ENCODE data around the gene SPNS3. TPM values are rescaled to one million over a fixed set of nuclear protein-coding genes. Genes with fewer than 3 reads are reported as not detected.

SPNS3 gene
- total and polyA plus RNA-seq, 2 experiments from 2014 or later = 0.17 to 0.60 TPM

DNA sequence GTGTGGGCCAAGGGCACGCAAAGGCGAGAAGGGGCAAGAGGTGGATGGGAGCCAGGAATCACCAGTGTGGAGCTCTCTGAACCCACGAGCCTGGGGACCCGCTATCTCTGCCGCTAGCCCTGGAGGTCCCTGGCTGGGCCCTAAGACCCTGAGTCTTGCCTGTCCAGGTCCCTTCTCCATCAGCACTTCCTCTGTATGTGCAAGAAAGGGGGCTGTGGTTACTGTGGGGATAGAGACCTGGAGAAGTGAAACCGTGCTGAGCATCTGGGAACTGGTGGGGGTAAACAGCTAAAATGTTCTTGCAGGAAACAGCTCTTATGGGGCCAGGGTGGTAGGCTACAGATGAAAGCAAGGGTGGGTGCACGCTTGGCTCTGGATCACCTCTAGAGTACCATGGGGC is 3.1 kb downstream of the SPNS3 start:
- no peaks in the 10 kb centered on the region for H3K36me3 ChIP-seq (replicated peaks; ENCODE audit: insufficient read depth, low read depth)
- no peaks in the 10 kb centered on the region for H3K9me3 ChIP-seq (ENCODE audit: low read depth)
- TF ChIP-seq, protein P1, sequence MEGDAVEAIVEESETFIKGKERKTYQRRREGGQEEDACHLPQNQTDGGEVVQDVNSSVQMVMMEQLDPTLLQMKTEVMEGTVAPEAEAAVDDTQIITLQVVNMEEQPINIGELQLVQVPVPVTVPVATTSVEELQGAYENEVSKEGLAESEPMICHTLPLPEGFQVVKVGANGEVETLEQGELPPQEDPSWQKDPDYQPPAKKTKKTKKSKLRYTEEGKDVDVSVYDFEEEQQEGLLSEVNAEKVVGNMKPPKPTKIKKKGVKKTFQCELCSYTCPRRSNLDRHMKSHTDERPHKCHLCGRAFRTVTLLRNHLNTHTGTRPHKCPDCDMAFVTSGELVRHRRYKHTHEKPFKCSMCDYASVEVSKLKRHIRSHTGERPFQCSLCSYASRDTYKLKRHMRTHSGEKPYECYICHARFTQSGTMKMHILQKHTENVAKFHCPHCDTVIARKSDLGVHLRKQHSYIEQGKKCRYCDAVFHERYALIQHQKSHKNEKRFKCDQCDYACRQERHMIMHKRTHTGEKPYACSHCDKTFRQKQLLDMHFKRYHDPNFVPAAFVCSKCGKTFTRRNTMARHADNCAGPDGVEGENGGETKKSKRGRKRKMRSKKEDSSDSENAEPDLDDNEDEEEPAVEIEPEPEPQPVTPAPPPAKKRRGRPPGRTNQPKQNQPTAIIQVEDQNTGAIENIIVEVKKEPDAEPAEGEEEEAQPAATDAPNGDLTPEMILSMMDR (IDR thresholded peaks at IDR 0.05; ENCODE audit: poor library complexity) = no peak
- TF ChIP-seq EZH2phosphoT487 (IDR thresholded peaks at IDR 0.05; ENCODE audit: low read depth, severe bottlenecking, unreplicated experiment) (no peak), EZH2 (IDR thresholded peaks at IDR 0.05; ENCODE audit: borderline replicate concordance) (no peak)
- H3K9me2 ChIP-seq (replicated peaks; ENCODE audit: insufficient read depth) = no peaks in the 10 kb centered on the region
- WGBS (ENCODE audit: low lambda C conversion rate, missing lambda C conversion rate) = 89% methylated on average over 7 of the region's 7 CpGs
- H3K4me1 ChIP-seq (ENCODE audit: insufficient read depth) = no peaks in the 10 kb centered on the region
- no peak overlapping the region for H2AFZ ChIP-seq
- no peak for DNase-seq (ENCODE audit: low spot score)
- H3K27me3 ChIP-seq = no peaks in the 10 kb centered on the region
- no peak overlapping the region for H3K4me3 ChIP-seq
- H4K20me1 ChIP-seq (ENCODE audit: insufficient read depth, poor library complexity, severe bottlenecking) = no peaks in the 10 kb centered on the region
- H3K4me2 ChIP-seq = no peak overlapping the region
- no peak overlapping the region for H3K27ac ChIP-seq
- H3K79me2 ChIP-seq = no peaks in the 10 kb centered on the region

- Histone ChIP-seq H2AFZ (no peak overlapping the region), H3K79me2 (no peaks in the 10 kb centered on the region), H3K36me3 (replicated peaks; ENCODE audit: insufficient read depth, low read depth) (no peaks in the 10 kb centered on the region), H3K4me1 (ENCODE audit: insufficient read depth) (no peaks in the 10 kb centered on the region), H3K9me2 (replicated peaks; ENCODE audit: insufficient read depth) (no peaks in the 10 kb centered on the region), H3K4me3 (no peak overlapping the region), H3K9me3 (ENCODE audit: low read depth) (no peaks in the 10 kb centered on the region), H4K20me1 (ENCODE audit: insufficient read depth, poor library complexity, severe bottlenecking) (no peaks in the 10 kb centered on the region), H3K27ac (no peak overlapping the region), H3K27me3 (no peaks in the 10 kb centered on the region), H3K4me2 (no peak overlapping the region)
- no peak for DNase-seq (ENCODE audit: low spot score)
- TF ChIP-seq, protein P1 (IDR thresholded peaks at IDR 0.05; ENCODE audit: poor library complexity) = no peak
- no peak for TF ChIP-seq EZH2phosphoT487 (IDR thresholded peaks at IDR 0.05; ENCODE audit: low read depth, severe bottlenecking, unreplicated experiment)
- TF ChIP-seq EZH2 (IDR thresholded peaks at IDR 0.05; ENCODE audit: borderline replicate concordance) = no peak
- WGBS (ENCODE audit: low lambda C conversion rate, missing lambda C conversion rate) = 94% methylated on average over 16 of the region's 17 CpGs
Measured at GRCh38 chr17:4438162-4438944, 4.6 kb downstream of the SPNS3 start.

GRCh38 chr17:4440021-4440420 is 6.3 kb downstream of the SPNS3 start:
- H3K79me2 ChIP-seq = no peaks in the 10 kb centered on the region
- WGBS (ENCODE audit: low lambda C conversion rate, missing lambda C conversion rate) = 89% methylated on average over 8 of the region's 8 CpGs
- no peak overlapping the region for H3K27ac ChIP-seq
- H3K9me3 ChIP-seq (ENCODE audit: low read depth) = no peaks in the 10 kb centered on the region
- H3K4me1 ChIP-seq (ENCODE audit: insufficient read depth) = no peaks in the 10 kb centered on the region
- DNase-seq (ENCODE audit: low spot score) = no peak
- no peak overlapping the region for H2AFZ ChIP-seq
- H3K9me2 ChIP-seq (replicated peaks; ENCODE audit: insufficient read depth) = no peaks in the 10 kb centered on the region
- no peak overlapping the region for H3K4me2 ChIP-seq
- H3K27me3 ChIP-seq = no peaks in the 10 kb centered on the region
- no peaks in the 10 kb centered on the region for H3K36me3 ChIP-seq (replicated peaks; ENCODE audit: insufficient read depth, low read depth)
- TF ChIP-seq, protein P1 (IDR thresholded peaks at IDR 0.05; ENCODE audit: poor library complexity) = no peak
- TF ChIP-seq EZH2 (IDR thresholded peaks at IDR 0.05; ENCODE audit: borderline replicate concordance) (no peak), EZH2phosphoT487 (IDR thresholded peaks at IDR 0.05; ENCODE audit: low read depth, severe bottlenecking, unreplicated experiment) (no peak)
- no peaks in the 10 kb centered on the region for H4K20me1 ChIP-seq (ENCODE audit: insufficient read depth, poor library complexity, severe bottlenecking)
- no peak overlapping the region for H3K4me3 ChIP-seq

Data from hepatocyte (in vitro differentiated cells).